MM.1S (cell line): Measurements from ENCODE around the gene AFAP1.

Experiments
- CTCF ChIP-seq: fragments of 300-600 bp; sonication (generic); IDR thresholded peaks from 2 replicates; pipeline ENCODE4 v1.5.1; 2016; ENCODE audit warnings: antibody characterized with exemption, low read length, mixed read lengths
- EZH2 ChIP-seq: fragments of 300-600 bp; sonication (generic); optimal IDR thresholded peaks from 2 replicates; pipeline ENCODE3; 2017; ENCODE audit warnings: low read depth, mild to moderate bottlenecking, antibody characterized with exemption, low read length, mixed read lengths
- EZH2phosphoT487 ChIP-seq: fragments of 300-600 bp; sonication (generic); IDR thresholded peaks from 2 replicates; pipeline ENCODE4 v1.6.1; 2018; ENCODE audit warnings: antibody characterized with exemption, low read length

- no peak for TF ChIP-seq CTCF
- no peak for TF ChIP-seq EZH2phosphoT487
- TF ChIP-seq EZH2 = no peak
Measured at GRCh38 chr4:7717161-7717560, 222.5 kb downstream of the AFAP1 start.
